Osteocyte (in vitro differentiated cells): ENCODE data around the gene D2HGDH. TPM values are rescaled to one million over a fixed set of nuclear protein-coding genes. Genes with fewer than 3 reads are reported as not detected.
A peak's percentile ranks its signal among the peaks of the same experiment; 100 is the strongest.

Source experiments
- DNase-seq: peaks from one replicate; pipeline ENCODE4 v3.0.0; 2021; ENCODE audit warnings: mixed read lengths; ENCODE audit not compliant: unreplicated experiment; ENCODE audit errors: extremely low spot score
- H3K27ac Mint-ChIP-seq: one replicate; pipeline ENCODE4 v1.8.0; 2021; ENCODE audit warnings: mild to moderate bottlenecking, mixed read lengths; ENCODE audit not compliant: unreplicated experiment
- H3K27me3 Mint-ChIP-seq: one replicate; pipeline ENCODE4 v1.8.0; 2021; ENCODE audit warnings: mixed read lengths; ENCODE audit not compliant: unreplicated experiment
- H3K36me3 Mint-ChIP-seq: one replicate; pipeline ENCODE4 v1.8.0; 2021; ENCODE audit warnings: mixed read lengths; ENCODE audit not compliant: unreplicated experiment
- H3K4me1 Mint-ChIP-seq: one replicate; pipeline ENCODE4 v1.8.0; 2021; ENCODE audit warnings: mixed read lengths; ENCODE audit not compliant: unreplicated experiment
- H3K4me3 Mint-ChIP-seq: one replicate; pipeline ENCODE4 v1.8.0; 2021; ENCODE audit warnings: mild to moderate bottlenecking, moderate library complexity, mixed read lengths; ENCODE audit not compliant: unreplicated experiment
- H3K9me3 Mint-ChIP-seq: one replicate; pipeline ENCODE4 v1.8.0; 2021; ENCODE audit warnings: mixed read lengths; ENCODE audit not compliant: unreplicated experiment
- total RNA-seq: library from RNA; stranded (reverse); gene quantifications from 2 replicates; pipeline ENCODE4 v1.2.1, GENCODE V29; 2021
- TF ChIP-seq, protein P1 (sequence below): fragments of 200-600 bp; sonication (generic); IDR thresholded peaks from 2 replicates; pipeline ENCODE4 v1.5.0; 2021; ENCODE audit warnings: antibody characterized with exemption, mild to moderate bottlenecking, moderate library complexity

The D2HGDH gene
- total RNA-seq, 1 donor from 2014 or later: 32.5 TPM

DNA sequence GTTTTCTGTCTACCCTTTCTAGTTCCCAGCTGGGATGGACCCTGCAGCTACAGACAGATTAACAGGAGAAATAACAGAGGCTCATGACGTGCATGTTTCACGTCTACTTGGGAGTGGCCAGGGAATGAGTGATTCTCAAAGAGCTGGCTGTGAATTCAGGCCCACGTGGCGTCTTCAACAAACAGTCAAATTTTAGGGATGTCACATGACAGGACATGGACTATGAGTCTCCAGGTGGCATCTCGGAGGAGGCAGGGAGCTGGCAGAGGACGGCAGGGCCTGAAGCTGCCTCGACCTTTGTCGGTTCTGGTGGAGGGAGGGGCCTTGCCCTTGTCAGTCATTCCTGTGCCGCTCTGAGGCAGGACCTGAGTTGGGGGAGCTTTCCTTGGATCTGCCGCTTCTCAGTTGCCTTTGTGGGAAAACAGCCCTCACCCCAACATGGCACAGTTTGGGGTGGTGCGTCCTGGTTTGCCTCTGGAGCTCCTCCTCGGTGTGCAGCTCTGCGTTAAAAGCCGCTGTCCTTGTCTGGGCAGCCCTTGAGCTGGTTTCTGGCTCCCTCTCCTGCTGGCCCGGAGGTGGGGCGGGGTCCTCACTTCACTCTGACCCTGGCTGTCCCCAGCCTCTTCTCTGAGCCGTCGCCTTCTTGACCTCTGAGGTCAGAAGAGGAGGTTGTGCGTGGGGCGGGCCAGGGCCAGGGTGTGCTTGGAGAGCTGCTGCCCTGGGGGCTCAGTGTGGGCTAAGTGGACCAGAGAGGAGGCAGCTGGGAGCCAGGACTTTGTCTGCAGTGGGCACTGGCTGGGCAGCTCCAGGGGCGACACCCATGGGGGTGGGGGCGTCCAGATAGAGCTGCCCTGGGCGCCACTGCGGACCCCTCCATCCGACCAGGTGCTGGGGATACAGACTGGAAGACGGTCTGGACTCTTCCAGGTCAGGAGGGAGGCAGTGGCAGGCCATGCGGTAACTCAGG, 30.1 kb downstream of the D2HGDH start:
- no peak for DNase-seq

DNA sequence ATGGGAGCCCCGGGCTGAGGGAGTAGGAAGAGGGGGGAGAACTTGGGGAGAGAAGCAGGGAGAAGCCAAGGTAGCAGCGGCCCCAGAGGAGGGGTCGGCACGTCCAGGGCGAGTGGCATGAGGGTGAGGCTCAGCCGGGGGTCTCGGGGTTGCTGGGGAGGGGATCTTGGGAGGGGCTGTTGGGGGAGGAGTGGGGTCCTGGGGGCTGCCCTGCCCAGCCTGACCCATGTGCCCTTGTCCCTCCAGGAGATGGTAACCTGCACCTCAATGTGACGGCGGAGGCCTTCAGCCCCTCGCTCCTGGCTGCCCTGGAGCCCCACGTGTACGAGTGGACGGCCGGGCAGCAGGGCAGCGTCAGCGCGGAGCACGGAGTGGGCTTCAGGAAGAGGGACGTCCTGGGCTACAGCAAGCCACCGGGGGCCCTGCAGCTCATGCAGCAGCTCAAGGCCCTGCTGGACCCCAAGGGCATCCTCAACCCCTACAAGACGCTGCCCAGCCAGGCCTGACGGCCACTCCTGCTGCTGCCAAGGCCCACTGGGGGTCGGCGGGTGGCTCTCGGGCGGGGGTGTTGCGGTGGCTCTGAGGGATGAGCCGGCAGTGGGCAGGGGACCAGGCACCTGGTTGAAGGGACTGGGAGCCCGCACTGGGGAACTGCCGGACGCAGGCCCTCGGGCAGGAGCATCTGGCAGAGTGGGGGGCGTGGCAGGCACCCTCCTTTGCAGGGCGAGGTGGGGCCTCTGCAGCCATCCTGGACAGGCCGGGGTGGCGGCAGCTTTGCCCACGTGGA, 33.2 kb downstream of the D2HGDH start:
- Mint-ChIP-seq H3K9me3 (no peaks in the 10 kb centered on the region), H3K27ac (no peak overlapping the region), H3K27me3 (no peaks in the 10 kb centered on the region), H3K36me3 (peaks cover 2% of the 10 kb centered on the region), H3K4me1 (peaks cover 8% of the 10 kb centered on the region), H3K4me3 (no peak overlapping the region)
- TF ChIP-seq, protein P1, sequence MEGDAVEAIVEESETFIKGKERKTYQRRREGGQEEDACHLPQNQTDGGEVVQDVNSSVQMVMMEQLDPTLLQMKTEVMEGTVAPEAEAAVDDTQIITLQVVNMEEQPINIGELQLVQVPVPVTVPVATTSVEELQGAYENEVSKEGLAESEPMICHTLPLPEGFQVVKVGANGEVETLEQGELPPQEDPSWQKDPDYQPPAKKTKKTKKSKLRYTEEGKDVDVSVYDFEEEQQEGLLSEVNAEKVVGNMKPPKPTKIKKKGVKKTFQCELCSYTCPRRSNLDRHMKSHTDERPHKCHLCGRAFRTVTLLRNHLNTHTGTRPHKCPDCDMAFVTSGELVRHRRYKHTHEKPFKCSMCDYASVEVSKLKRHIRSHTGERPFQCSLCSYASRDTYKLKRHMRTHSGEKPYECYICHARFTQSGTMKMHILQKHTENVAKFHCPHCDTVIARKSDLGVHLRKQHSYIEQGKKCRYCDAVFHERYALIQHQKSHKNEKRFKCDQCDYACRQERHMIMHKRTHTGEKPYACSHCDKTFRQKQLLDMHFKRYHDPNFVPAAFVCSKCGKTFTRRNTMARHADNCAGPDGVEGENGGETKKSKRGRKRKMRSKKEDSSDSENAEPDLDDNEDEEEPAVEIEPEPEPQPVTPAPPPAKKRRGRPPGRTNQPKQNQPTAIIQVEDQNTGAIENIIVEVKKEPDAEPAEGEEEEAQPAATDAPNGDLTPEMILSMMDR: no peak
- DNase-seq: peak; percentile 82

More for the DNA sequence above, 30.1 kb downstream of the D2HGDH start:
- Mint-ChIP-seq H3K27ac (no peak overlapping the region), H3K27me3 (no peaks in the 10 kb centered on the region), H3K9me3 (no peaks in the 10 kb centered on the region), H3K36me3 (peaks cover 14% of the 10 kb centered on the region), H3K4me1 (peaks cover 3% of the 10 kb centered on the region), H3K4me3 (no peak overlapping the region)
- TF ChIP-seq, protein P1: no peak

DNA sequence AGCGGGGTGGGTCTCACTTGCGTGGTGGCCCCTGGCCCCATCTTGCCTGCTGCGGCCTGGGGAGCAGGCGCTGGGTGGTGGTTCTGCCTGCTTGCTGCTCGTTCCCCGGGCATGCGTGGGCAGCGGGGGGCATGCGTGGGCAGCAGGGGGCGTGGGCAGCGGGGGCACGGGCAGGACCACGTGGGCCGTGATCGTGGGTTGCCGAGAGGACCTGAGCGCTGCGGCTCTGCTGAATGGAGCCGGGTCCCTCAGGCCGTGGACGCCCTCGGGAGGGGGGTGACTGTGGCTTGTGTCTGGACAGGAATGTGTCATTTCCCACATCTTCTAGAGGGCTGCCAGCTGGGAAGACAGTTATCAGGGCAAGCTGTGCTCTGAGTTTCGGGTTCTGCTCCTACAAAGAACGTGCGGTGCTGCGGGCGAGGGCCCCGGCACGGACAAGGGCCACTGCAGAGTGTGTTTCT, 33.9 kb downstream of the D2HGDH start:
- Mint-ChIP-seq H3K27me3 (no peaks in the 10 kb centered on the region), H3K9me3 (no peaks in the 10 kb centered on the region), H3K36me3 (no peaks in the 10 kb centered on the region), H3K27ac (no peak overlapping the region), H3K4me3 (no peak overlapping the region), H3K4me1 (peaks cover 8% of the 10 kb centered on the region)
- peak; percentile 81 for DNase-seq
- TF ChIP-seq, protein P1: no peak

DNA sequence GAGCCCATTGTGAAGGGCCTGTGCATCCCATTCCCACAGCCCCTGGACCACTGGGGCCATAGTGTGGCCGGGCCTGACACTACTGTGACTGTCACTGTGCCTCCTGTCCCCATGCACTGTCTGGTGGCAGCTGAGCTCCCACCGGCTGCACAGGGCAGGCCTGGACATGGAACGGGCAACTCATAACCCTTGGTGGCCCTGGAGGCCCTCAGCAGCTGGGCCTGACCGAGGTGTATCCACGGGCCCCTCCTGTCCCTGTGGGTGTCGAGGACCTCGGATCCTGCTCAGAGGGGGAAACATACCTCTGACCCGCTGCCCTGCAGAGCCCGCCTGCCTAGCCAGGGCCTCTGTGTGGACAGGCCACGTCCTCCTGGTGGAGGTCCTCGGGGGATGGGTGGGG, 34.4 kb downstream of the D2HGDH start:
- Mint-ChIP-seq H3K27ac (no peak overlapping the region), H3K27me3 (no peaks in the 10 kb centered on the region), H3K4me1 (peaks cover 8% of the 10 kb centered on the region), H3K4me3 (no peak overlapping the region), H3K36me3 (no peaks in the 10 kb centered on the region), H3K9me3 (no peaks in the 10 kb centered on the region)
- TF ChIP-seq, protein P1: no peak
- peak; percentile 73 for DNase-seq

DNA sequence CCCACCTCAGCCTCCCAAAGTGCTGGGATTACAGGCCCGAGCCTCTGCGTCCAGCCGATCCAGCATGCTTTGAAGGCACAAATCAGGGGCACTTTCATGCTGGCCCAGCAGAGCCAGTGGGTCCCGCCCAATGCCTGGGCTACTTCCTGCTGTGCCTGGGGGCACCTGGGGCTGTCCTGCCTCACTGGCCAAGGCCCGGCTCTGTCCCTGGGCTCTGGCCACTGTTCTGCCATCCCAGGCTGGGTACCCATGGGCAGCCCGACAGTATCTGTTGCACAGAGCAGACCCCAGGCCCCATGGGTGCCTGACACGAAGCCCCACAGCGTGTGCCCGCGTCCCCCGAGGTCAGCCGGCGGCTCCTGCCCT, 35.4 kb downstream of the D2HGDH start:
- Mint-ChIP-seq H3K36me3 (no peaks in the 10 kb centered on the region), H3K27ac (no peak overlapping the region), H3K4me1 (peaks cover 5% of the 10 kb centered on the region), H3K4me3 (no peak overlapping the region), H3K27me3 (no peaks in the 10 kb centered on the region), H3K9me3 (no peaks in the 10 kb centered on the region)
- TF ChIP-seq, protein P1: no peak
- no peak for DNase-seq
